ENCODE results near the gene PLXNA4.

- no peak for TF ChIP-seq CTCF (IDR thresholded peaks at IDR 0.05; ENCODE audit: insufficient read depth, low read depth, low read length)
- TF ChIP-seq EZH2 (IDR thresholded peaks at IDR 0.05; ENCODE audit: insufficient read depth, low read length), result no peak
These were observed 398.4 kb downstream of the PLXNA4 start for GRCh38 chr7:132177708-132178401.

All from astrocyte (in vitro differentiated cells and primary cell).